HUDEP-2 (cell line): Measurements from ENCODE around the gene NRCAM.

Experiments
- DNase-seq, 76 experiments: peaks; one replicate each; lab custom pipeline; 2025; ENCODE audit not compliant: unreplicated experiment in 76 of 76; lab: John Stamatoyannopoulos, UW

Gene NRCAM

DNA sequence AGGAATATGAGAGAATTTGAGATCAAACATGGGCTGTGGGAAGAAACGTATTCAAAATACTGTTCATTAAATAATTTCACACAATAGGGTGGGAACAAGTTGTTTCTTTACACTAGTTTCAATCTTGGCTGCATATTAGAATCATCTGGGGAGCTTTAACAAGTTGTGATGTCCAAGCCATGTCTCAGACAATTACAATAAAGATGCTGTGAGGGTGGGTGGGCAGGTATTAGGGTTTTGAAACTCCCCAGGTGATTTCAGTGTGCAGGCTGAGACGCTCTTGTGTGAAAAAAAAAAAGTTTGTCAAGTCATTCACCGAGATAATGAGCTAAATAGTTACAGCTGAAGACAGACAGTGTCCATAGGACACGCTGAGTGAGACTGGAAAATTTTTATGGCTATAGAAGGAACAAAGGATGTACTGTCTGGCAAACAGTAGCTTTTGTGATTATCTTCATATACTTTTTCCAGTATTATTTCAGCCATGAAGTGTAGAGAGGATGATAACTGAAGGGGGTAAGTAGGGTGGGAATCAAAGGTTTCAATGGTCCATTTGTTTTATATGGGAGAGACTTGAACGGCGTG, 313.5 kb downstream of the NRCAM start:
- DNase-seq: no peak

DNA sequence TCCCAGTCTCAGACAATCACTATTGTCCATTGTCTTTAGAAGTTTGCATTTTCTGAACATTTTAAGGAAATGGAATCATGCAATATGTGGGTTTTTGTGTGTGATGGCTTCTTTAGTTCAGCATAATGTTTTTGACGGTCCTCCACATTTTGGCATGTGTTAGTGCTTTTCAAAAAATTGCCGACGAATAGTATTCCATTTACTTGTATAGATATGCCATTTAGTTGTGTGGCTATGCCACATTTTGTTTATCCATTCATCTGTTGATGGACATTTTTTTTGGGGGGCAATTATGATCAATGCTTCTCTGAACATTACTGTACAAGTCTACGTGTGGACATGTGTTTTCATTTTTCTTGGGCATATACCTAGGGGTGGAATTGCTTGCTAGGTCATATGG, 314.1 kb downstream of the NRCAM start:
- DNase-seq: no peak

DNA sequence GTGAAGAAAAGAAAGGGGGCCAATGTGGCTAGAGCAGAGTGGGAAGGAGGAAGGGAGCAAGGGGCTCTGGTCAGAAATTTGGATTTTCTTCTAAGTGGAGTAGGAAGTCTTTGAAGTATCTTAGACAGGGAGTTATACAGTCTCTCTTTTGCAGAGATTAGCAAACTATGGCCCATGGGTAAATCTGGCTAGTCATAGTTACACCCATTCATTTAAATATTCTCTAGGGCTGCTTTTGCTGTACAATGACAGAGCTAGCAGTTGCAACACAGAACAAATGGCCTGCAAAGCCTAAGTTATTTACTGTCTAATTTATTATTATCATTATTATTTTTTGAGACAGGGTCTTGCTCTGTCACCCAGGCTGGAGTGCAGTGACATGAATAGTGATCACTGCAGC, 315.6 kb downstream of the NRCAM start:
- no peak for DNase-seq

DNA sequence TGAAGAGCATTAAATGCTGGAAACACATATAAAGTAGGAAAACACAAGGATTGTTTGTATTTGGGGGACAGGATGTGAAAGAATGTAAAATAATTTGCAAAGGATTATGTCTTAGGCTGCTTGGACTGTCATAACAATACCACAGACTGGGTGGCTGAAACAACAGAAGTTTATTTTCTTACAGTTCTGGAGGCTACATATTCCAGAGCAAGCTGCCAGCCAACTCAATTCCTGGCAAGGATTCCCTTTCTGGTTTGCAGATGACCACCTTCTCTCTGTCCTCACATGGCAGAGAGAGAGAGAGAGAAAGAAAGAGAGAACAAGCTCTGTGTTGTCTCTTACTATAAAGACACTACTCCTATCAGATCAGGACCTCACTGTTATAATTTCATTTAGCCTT, 317.3 kb downstream of the NRCAM start:
- no peak for DNase-seq

DNA sequence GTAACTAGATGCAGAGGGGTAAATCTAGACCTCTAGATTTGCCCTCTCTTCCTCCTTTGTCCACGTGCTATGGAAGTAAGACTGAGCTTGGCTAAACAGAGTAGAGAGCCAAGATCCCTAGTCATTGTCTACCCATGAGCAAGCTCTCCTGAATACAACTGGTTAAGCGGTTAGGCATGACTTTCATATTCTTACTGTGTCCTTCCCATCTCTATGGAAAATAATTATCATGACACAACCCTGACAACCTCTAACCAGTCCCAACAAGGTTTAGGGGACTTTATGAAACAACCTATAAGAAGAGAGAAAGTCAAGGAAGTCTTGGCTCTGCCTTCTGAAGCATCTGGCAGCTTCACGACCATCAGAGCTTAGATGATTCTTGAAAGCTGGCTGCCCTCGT, 318.2 kb downstream of the NRCAM start:
- DNase-seq: no peak

DNA sequence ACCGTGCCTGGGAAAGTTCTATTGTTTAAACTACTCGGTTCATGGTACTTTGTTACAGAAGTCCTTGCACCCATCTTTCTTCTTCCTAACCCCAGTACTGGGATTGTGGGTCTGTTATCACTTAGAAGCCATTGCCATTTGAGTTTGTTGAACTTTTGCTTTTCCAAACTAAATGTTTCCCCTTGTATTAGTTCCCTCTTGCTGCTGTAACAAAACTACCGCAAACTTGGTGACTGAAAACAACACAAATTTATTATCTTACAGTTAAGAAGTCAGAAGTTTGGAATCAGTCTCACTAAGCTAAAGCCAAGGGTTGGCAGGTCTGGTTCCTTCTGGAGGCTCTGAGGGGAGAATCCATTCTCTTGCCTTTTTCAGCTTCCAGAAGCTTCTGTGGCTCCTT, 319.2 kb downstream of the NRCAM start:
- DNase-seq: no peak

DNA sequence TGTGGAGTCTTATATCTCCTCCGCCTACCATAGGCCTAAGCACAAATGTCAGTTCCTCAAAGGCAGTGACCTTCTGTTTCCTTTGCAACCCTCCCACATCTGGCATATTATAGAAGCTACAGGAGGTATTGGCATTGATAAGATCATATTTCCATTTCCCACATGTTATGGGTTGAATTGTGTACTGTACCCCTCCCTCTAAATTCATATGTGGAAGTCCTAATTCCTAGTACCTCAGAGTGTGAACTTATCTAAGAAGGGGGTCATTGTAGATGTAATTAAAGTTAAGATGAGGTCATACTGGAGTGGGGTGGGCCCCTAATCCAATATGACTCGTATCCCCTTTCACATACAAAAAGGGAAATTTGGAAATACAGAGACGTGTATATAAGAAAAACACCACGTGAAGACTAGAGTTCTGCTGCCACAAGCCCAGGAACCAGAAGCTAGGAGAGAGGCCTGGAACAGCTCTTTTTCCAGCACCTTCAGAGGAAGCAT, 320.0 kb downstream of the NRCAM start:
- DNase-seq: no peak

DNA sequence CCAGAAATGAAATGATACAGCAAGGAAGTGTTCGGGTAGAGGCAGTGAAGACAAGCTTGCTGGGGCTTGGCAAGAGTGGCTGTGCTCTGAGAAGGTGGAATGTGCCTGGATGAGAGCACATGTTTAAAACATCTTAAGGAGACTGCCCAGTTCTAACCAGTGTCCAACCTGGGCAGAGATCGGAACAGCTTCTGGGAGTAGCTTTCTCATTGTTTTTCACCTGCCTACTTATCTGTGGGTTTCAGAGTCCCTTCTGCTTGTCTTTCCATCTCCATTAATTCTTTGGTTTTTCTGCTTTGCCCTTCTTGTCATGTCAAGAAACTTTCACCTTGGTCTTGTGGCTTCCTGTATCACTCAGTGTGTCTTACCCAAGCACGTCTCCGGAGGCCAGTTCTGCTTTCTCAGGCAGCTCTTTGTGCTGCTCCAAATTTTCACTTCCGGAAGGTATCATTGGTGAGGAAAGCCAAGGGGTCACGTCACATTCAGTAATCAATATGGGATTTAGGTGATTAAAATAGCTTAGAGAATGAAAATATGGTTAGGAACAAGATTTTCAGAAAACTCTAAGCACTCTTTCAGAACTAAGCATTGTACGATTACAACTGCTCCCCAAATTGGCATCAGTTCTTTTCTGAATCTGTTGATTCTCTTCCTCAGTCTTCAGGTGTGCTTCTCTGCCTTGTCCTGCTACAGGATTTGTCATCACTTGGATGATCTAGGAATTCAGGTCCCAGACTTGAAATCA, 320.6 kb downstream of the NRCAM start:
- no peak for DNase-seq

DNA sequence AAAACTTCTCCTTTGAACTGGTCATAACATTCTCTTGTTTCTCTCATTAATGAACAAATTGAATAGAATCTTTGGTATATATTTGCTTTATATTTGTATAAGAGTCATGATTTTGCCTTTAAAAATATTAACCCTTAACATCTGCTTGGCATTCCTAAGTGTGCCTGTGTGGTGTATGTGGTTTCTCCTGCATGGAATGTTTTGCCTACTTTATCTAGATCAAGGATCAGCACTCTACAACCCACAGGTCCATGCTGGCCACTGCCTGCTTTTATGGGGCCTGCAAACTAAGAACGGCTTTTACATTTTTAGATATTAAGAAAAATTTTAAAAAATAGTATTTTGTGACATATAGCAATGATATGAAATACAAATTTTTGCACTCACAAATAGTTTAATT, 321.8 kb downstream of the NRCAM start:
- no peak for DNase-seq

DNA sequence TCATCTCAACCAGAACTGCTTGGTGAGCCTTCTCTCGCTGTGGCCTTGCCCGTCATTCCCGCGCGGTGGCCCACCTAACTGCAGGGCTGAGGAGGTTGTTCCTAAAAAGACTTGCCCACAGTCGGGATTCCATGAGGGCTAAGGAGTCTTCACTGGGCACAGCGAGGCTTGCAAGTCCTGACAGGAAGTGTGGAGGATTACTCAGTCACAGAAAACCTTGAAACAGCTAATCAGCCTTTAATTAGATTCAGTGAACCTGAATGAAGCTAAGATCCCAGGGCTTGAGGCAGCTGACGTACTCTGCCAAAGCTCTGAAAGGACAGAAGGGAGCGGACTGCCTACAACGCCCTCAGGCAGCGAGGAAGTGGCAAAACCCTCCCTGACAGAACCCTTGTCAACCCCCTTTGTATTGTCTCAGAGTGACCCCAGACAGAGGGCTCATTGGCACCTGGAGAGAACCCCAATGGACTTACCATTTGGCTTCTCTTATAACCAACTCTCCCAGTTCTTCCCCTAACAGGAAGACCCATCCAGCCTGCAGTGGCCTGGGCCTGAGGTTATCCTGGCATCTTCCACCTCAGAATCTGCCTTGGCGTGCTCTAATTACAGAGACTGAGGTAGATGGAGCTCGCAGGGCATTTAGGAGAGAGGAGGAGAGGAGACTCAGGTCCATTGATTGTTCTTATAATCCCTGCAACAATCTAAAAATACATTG, 323.5 kb downstream of the NRCAM start:
- no peak for DNase-seq

DNA sequence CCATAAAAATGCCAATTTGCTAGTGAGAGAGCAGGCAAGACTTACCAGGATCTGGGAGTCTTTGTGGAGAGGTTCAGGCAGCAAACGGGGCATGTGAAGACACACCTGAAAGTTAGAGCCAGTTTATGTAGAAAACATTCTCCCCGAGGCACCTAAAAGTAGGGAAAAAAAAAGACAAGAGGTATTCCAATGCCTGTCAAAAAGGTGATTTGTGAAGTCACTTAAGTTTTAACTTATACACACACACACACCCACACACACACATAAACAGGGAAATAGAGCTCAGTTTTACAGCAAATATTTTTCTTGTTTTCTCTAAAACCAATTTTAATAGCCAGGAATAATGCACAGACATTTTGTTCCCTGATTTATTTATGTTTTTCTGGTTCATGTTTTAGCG, 326.0 kb downstream of the NRCAM start, which contains the start of gene LAMB4:
LAMB4 (minus strand) TSS at position 101 of the 400 bp plus-strand sequence. CDS start 7,197 bp downstream, outside the sequence.
- DNase-seq: no peak

DNA sequence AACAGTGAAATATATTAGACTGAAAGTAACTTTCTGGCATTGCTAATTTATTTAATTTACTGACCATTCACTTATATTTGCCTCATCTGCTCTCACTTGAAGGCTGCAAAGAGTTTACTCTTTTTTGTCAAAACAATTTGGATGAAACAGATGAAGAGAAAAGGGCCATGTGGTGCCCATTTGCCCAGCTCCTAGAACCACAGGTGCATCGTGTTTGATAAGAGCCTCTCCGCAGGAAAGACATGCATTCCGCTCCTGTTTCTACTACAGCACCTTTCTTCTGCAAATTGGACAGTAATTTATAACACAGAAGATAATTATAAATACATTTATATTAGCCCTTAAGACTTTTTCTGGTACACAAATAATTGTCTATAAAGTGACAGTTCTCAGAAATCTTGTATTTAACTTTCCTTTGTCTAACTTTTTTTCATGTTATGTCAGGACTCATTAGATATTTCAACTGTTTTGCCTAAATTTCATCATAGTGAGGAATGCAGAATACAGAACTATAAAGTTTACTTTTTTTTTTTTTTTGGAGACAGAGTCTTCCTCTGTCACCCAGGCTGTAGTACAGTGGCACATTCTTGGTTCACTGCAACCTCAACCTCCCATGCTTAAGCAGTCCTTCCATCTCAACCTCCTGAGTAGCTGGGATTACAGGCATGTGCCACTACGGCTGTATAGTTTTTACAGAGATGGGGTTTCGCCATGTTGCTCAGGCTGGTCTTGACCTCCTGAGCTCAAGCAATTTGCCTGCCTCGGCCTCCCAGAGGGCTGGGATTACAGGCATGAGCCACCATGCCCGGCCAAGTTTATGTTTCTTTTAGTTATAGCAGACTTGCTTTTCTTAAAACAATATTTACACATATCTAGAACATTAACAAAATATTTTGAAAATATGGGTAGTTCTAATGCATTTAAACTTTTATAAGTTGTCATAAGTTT, 326.9 kb downstream of the NRCAM start:
- DNase-seq: no peak

DNA sequence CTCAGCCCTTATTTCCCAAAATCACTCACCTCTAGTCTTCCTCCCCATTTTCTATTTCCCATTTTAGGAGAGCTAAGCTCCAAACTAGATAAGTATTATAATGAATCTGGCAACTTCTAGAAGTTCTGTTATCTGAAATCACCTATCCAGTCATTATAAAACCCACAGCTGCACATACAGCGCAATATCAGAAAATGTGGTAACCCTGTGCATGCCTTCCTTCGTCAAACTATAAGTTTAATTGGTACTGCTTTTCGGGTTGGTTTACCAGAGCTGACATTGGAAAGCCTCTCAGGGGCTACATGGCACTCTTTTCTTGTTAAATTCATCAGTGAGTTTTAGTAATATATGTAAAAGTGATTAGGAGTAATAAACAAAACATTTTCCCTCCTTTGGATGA, 327.7 kb downstream of the NRCAM start:
- no peak for DNase-seq

DNA sequence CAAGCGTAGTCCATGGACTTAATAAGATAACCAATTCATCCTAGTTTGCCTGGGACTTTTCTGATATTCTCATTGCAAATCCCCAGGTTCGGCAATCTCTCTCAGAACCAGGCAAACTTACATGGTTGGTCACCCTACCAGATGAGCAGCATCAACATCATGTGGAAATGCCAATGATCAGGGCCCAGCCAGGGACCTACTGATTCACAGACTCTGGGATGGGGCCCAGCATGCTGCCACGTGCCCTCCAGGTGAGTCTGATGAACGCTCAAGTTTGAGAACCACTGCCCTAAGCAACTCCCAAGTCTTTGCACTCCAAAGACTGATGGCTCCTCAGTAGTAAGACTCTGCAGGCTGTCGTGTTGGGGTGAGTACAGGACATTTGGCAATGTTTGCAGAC, 328.8 kb downstream of the NRCAM start:
- no peak for DNase-seq

DNA sequence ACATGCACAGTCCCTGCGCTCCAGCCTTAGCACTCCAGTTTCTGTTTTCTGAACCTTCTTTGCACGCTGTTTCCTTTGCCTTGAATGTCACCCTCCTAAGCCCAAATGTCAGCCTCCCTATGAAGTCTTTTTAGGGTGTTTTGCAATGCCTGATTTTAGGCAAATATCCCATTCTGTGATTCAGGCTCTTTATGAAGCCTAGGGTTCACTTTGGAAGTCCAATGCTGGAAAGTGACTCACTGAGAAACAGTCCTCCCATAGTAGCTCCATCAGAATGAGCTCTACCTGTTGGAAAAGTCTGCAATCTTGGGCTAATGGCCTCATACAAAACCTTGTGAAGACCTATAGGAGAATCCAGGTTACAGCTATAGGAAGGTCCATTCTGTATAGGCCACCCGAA, 331.4 kb downstream of the NRCAM start:
- no peak for DNase-seq

DNA sequence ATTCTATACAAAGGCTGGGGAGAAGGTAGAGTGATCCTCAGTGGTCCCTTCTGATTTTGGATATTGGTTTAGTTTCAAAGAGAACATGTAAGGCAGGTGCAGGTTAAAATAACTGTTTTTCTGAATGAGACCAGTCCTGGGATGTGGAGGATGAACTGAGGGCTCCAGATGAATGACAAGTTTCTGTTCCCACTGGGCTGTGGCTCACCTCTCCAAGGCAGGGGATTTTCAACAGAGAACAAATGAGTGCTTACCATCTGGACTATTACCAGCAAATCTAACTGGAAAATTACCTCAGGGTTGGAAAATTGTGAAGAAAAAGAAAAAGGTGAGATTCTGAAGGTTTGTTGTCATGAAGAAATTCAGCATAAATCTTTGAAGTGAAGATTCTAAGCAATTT, 334.1 kb downstream of the NRCAM start:
- DNase-seq: no peak

DNA sequence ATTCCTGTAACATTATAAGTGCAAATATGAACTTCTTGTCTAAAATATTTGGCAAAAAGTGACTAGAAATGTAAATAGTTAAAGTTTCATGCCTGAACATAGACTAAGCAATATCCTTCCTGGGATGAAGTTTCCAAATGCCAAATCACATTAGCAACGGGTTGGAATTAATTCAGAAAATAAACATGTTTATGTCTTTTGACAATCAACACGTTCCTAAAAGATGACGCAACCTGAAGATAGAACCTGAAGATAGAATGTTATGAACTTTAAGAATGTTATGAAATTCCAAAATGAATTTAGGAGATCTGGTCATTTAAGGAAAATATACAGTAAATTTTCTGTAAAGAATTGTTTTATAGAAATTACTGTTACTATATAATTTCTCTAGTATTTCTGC, 335.3 kb downstream of the NRCAM start:
- DNase-seq: no peak

DNA sequence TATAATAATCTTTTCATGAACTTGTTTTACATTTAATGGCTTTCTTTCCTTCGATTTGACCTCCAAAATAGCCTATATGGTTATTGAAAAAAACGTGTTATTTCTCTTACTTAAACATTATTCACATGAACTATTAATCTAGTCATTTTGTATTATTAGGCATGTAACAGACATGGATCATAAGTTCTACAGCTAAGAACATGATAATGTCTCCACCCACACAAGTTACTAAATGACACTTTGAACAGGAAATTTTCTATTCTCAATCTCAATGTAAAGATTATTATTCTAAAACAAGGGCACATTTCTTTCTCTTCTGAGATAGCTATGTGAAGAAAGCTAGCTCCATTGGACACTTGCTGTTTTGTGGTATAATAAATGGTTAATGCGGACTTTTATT, 336.0 kb downstream of the NRCAM start:
- no peak for DNase-seq

DNA sequence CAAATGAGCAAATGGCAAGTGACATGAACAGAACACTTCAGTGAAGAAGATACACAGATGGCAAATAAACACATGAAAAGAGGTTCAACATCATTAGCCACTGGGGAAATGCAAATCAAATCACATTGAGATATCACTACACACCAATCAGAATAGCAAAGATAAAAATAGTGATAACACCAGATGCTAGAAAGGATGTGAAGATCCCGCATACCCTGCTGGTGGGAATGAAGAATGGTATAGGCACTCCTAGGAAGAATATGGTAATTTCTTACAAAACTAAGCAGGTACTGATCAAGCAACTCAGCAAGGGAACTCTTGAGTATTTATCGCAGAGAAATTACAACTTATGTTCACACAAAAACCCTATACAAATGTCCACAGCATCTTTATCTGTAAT, 337.3 kb downstream of the NRCAM start:
- no peak for DNase-seq

DNA sequence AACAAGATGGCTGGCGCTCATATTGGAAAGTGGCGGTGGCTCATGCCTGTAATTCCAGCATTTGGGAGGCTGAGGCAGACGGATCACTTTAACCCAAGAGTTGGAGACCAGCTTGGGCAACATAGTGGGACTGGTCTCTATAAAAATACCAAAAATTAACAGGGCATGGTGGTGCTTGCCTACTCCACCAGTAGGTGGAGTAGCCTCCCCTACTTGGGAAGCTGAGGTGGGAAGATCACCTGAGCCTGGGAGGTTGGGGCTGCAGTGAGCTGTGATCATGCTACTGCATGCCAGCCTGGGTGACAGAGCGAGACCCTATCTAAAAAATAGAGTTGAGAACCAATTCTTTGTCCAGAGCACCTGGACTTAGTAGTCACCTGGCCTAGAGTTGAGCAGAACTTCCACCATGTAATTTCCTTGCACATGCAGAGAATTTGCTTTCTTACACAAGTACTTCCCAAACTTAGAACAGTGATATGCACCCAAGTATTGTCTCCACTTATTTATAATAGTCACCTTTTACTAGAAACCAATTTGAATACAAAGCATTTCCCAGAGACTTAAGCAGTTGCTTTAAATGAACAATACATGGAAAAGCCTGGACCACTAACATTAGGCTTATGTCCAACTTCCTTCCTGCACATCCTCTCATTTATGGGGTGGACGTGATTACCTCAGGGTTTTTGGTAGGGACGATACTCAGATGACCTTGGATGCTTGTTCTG, 342.0 kb downstream of the NRCAM start:
- peak in 3 of 76 experiments; percentile 1 to 23 (median 8) for DNase-seq
